Caco-2 (cell line): ENCODE data around the gene NDUFV3. TPM values are rescaled to one million over a fixed set of nuclear protein-coding genes. Genes with fewer than 3 reads are reported as not detected.

Experiments
- BruUV-seq: library from RNA; stranded (reverse); fragments of 400-500 nt; replicated peaks from 2 replicates; lab custom pipeline; 2021; lab: Mats Ljungman, UMichigan
- CTCF ChIA-PET: fragments of 300-600 bp; sonication (Branson Sonifier 250); formaldehyde crosslinking; loops from one replicate; lab custom pipeline; 2022; ENCODE audit warnings: antibody characterized with exemption; lab: Charles Lee
- POLR2A ChIA-PET: fragments of 300-600 bp; sonication (Branson Sonifier 250); formaldehyde crosslinking; loops from one replicate; lab custom pipeline; 2022; ENCODE audit warnings: antibody characterized with exemption; lab: Charles Lee
- DNase-seq, 2 experiments: peaks; one replicate each; pipeline versions ENCODE4 v3.0.0 to v3.0.0-alpha.2; 2020 to 2022
- H3K27me3 ChIP-seq: replicated peaks from 2 replicates; pipeline ENCODE4 v1.6.0; 2011; ENCODE audit warnings: low read length; ENCODE audit not compliant: control insufficient read depth, insufficient read depth
- H3K36me3 ChIP-seq: 2 replicates; pipeline ENCODE4 v1.5.1; 2011; ENCODE audit warnings: low read length; ENCODE audit not compliant: control insufficient read depth, insufficient read depth
- H3K4me1 ChIP-seq: fragments of 250-450 bp; sonication (Bioruptor Pico); 2 replicates; pipeline ENCODE4 v1.5.1; 2020; ENCODE audit warnings: mild to moderate bottlenecking
- H3K4me3 ChIP-seq: 2 replicates; pipeline ENCODE4 v1.5.1; 2011; ENCODE audit warnings: low read depth, mild to moderate bottlenecking, control low read depth, low read length
- H3K9me3 ChIP-seq: fragments of 250-450 bp; sonication (Bioruptor Pico); 2 replicates; pipeline ENCODE4 v1.5.1; 2020; ENCODE audit warnings: mild to moderate bottlenecking, moderate library complexity
- H3K27ac Mint-ChIP-seq: one replicate; pipeline ENCODE4 v1.8.0; 2022; ENCODE audit warnings: mixed read lengths; ENCODE audit not compliant: unreplicated experiment
- H3K27me3 Mint-ChIP-seq: one replicate; pipeline ENCODE4 v1.8.0; 2022; ENCODE audit warnings: mixed read lengths; ENCODE audit not compliant: insufficient read depth, unreplicated experiment
- H3K36me3 Mint-ChIP-seq: one replicate; pipeline ENCODE4 v1.8.0; 2022; ENCODE audit warnings: mild to moderate bottlenecking, mixed read lengths; ENCODE audit not compliant: insufficient read depth, unreplicated experiment
- H3K4me1 Mint-ChIP-seq: one replicate; pipeline ENCODE4 v1.8.0; 2022; ENCODE audit warnings: low read depth, mixed read lengths; ENCODE audit not compliant: unreplicated experiment
- H3K4me3 Mint-ChIP-seq: one replicate; pipeline ENCODE4 v1.8.0; 2022; ENCODE audit warnings: mild to moderate bottlenecking, moderate library complexity, mixed read lengths; ENCODE audit not compliant: unreplicated experiment
- H3K9me3 Mint-ChIP-seq: one replicate; pipeline ENCODE4 v1.8.0; 2022; ENCODE audit warnings: mixed read lengths; ENCODE audit not compliant: unreplicated experiment
- intact Hi-C: fragments of 100-400 bp; cut with micrococcal nuclease; formaldehyde crosslinking; loops from one replicate; pipeline ENCODE4 v1.10.0; 2022; ENCODE audit not compliant: unreplicated experiment
- total RNA-seq: library from RNA; stranded (reverse); gene quantifications from 2 replicates; pipeline ENCODE4 v1.2.3, GENCODE V29; 2022
- TF ChIP-seq, protein P1 (sequence below), 2 experiments: fragments of 200-600 bp in 1 of 2; IDR thresholded peaks; 1 replicate in 1 of 2; 2 replicates in 1 of 2; pipeline versions ENCODE4 v1.5.1 to v1.8.0; 2011 to 2022; ENCODE audit warnings: antibody characterized with exemption in 1 of 2, control low read depth in 1 of 2, inconsistent platforms in 1 of 2, low read depth in 1 of 2, low read length in 1 of 2, mild to moderate bottlenecking in 1 of 2, moderate library complexity in 1 of 2; ENCODE audit not compliant: insufficient read depth in 1 of 2, severe bottlenecking in 1 of 2, unreplicated experiment in 1 of 2

The NDUFV3 gene
- total RNA-seq, 1 experiment from 2014 or later, result 32.5 TPM

DNA sequence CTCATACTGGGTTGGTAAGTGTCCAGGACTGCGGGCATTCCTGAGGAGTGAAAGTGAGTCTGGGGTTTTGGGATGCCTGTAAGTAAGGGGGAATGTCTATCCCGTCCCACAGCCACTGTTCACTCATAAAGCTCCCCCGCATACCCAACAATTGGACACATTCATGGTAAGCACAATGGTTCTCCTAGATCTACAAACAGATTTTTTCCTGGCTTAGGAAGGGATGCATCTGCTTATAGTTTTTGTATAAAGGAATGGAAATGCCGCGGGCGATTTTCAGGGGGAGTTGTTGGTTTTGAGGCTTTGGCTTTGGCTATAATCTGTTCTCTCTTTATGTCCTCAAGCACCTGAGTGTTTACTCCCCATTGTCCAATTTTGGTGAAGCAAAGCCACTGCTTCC is 25.2 kb downstream of the NDUFV3 start:
- ChIA-PET POLR2A (no interaction called here), CTCF (interaction anchor here (0.7 kb wide), 1 partner anchor 10 kb away, joined by 3 read pairs; no protein-coding TSS in a partner anchor)
- H3K4me1 ChIP-seq, result no peaks in the 10 kb centered on the region
- H3K4me3 ChIP-seq, result no peak overlapping the region
- TF ChIP-seq, protein P1, sequence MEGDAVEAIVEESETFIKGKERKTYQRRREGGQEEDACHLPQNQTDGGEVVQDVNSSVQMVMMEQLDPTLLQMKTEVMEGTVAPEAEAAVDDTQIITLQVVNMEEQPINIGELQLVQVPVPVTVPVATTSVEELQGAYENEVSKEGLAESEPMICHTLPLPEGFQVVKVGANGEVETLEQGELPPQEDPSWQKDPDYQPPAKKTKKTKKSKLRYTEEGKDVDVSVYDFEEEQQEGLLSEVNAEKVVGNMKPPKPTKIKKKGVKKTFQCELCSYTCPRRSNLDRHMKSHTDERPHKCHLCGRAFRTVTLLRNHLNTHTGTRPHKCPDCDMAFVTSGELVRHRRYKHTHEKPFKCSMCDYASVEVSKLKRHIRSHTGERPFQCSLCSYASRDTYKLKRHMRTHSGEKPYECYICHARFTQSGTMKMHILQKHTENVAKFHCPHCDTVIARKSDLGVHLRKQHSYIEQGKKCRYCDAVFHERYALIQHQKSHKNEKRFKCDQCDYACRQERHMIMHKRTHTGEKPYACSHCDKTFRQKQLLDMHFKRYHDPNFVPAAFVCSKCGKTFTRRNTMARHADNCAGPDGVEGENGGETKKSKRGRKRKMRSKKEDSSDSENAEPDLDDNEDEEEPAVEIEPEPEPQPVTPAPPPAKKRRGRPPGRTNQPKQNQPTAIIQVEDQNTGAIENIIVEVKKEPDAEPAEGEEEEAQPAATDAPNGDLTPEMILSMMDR (IDR thresholded peaks at IDR 0.05; ENCODE audit: insufficient read depth in 1 of 2, low read depth in 1 of 2, low read length in 1 of 2, severe bottlenecking in 1 of 2, unreplicated experiment in 1 of 2), result no peak
- intact Hi-C loops, result no loop called here
- no peaks in the 10 kb centered on the region for H3K9me3 ChIP-seq
- H3K36me3 Mint-ChIP-seq, result peaks cover 23% of the 10 kb centered on the region
- H3K4me3 Mint-ChIP-seq, result no peak overlapping the region
- H3K27me3 ChIP-seq, result no peaks in the 10 kb centered on the region
- H3K36me3 ChIP-seq, result no peaks in the 10 kb centered on the region
- no peaks in the 10 kb centered on the region for H3K4me1 Mint-ChIP-seq
- H3K27me3 Mint-ChIP-seq, result no peaks in the 10 kb centered on the region
- BruUV-seq, result TSS peak; percentile 10
- H3K27ac Mint-ChIP-seq, result no peak overlapping the region
- DNase-seq, result no peak
- no peaks in the 10 kb centered on the region for H3K9me3 Mint-ChIP-seq

DNA sequence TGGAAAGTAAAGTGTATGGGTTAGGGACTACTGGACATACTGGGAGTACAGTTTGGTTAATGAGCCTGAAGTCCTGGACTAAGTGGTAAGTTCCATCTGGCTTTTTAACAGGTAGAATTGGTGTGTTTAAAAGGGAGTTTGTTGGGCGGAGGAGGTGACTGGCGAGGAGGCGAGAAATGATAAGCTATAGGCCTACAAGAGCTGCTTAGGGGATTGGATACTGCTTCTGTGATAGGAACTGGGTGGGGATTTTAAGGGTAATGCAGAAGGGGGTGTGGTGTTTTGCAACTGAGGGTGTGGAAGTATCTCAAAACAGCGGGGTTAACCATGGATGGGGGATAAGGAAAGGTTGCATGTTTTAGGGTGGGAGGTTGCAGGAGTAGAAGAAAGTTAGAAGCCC is 28.8 kb downstream of the NDUFV3 start:
- H3K4me1 Mint-ChIP-seq, result peaks cover 11% of the 10 kb centered on the region
- peaks cover 15% of the 10 kb centered on the region for H3K36me3 Mint-ChIP-seq
- intact Hi-C loops, result loop anchor here (5.0 kb wide), 1 partner anchor 725 kb away; no protein-coding TSS in a partner anchor
- Histone ChIP-seq H3K36me3 (no peaks in the 10 kb centered on the region), H3K27me3 (no peaks in the 10 kb centered on the region), H3K4me1 (peaks cover 18% of the 10 kb centered on the region), H3K4me3 (no peak overlapping the region), H3K9me3 (no peaks in the 10 kb centered on the region)
- TF ChIP-seq, protein P1 (IDR thresholded peaks at IDR 0.05; ENCODE audit: insufficient read depth in 1 of 2, low read depth in 1 of 2, low read length in 1 of 2, severe bottlenecking in 1 of 2, unreplicated experiment in 1 of 2), result no peak
- no peaks in the 10 kb centered on the region for H3K9me3 Mint-ChIP-seq
- H3K4me3 Mint-ChIP-seq, result no peak overlapping the region
- DNase-seq, result no peak
- no peak overlapping the region for H3K27ac Mint-ChIP-seq
- ChIA-PET CTCF (interaction anchor here (0.6 kb wide), 1 partner anchor 690 kb away, joined by 3 read pairs; no protein-coding TSS in a partner anchor), POLR2A (no interaction called here)
- no peaks in the 10 kb centered on the region for H3K27me3 Mint-ChIP-seq
- no TSS peak for BruUV-seq

DNA sequence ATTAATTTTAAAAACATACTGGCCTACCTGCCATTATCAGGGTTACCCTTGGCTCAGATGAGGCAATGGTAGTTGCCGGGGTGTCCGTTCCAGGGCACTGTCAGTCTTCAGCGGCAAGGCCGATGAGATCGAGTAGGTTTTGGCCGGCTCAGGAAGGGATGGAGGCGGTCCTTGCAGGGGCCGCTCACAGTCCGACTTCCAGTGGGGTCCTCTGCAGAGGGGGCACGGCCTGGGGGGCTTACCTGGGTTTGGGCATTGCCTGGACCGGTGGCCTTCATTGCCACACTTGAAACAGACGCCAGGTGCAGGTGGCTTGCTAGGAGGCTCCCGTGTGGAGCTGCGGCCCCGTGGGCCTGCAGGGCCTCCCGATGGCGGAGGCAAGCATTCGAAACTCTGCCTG is 29.8 kb downstream of the NDUFV3 start:
- H3K9me3 ChIP-seq, result no peaks in the 10 kb centered on the region
- TF ChIP-seq, protein P1 (IDR thresholded peaks at IDR 0.05; ENCODE audit: insufficient read depth in 1 of 2, low read depth in 1 of 2, low read length in 1 of 2, severe bottlenecking in 1 of 2, unreplicated experiment in 1 of 2), result no peak
- intact Hi-C loops, result loop anchor here (5.0 kb wide), 1 partner anchor 724 kb away; no protein-coding TSS in a partner anchor
- no peak for DNase-seq
- CTCF ChIA-PET, result no interaction called here
- Mint-ChIP-seq H3K4me3 (peak overlapping the region; percentile 83), H3K4me1 (peaks cover 11% of the 10 kb centered on the region), H3K36me3 (peaks cover 12% of the 10 kb centered on the region), H3K27me3 (no peaks in the 10 kb centered on the region), H3K9me3 (no peaks in the 10 kb centered on the region), H3K27ac (no peak overlapping the region)
- no peaks in the 10 kb centered on the region for H3K27me3 ChIP-seq
- POLR2A ChIA-PET, result no interaction called here
- peaks cover 24% of the 10 kb centered on the region for H3K4me1 ChIP-seq
- no peaks in the 10 kb centered on the region for H3K36me3 ChIP-seq
- BruUV-seq, result no TSS peak
- H3K4me3 ChIP-seq, result no peak overlapping the region
